OCI-LY1 (cell line): ENCODE results near the gene OGA.

Source experiments
- H2AFZ ChIP-seq: fragments of 200-600 bp; sonication (generic), shearing (Covaris generic); 2 replicates; pipeline ENCODE4 v1.6.0; 2014; ENCODE audit warnings: antibody characterized with exemption, mild to moderate bottlenecking, low read length
- H3F3A ChIP-seq: fragments of 200-600 bp; sonication (generic), shearing (Covaris generic); 2 replicates; pipeline ENCODE4 v1.6.0; 2014; ENCODE audit warnings: mild to moderate bottlenecking, antibody characterized with exemption, low read length, moderate library complexity; ENCODE audit not compliant: insufficient read depth
- H3K27ac ChIP-seq: fragments of 200-600 bp; sonication (generic); 2 replicates; pipeline ENCODE4 v1.5.1; 2014; ENCODE audit warnings: low read length, mixed run types, mild to moderate bottlenecking, low read depth; ENCODE audit not compliant: poor library complexity, severe bottlenecking
- H3K27me3 ChIP-seq: fragments of 200-600 bp; sonication (generic); 2 replicates; pipeline ENCODE4 v1.6.0; 2014; ENCODE audit warnings: antibody characterized with exemption, mild to moderate bottlenecking, low read length, moderate library complexity; ENCODE audit not compliant: insufficient read depth
- H3K36me3 ChIP-seq: fragments of 200-600 bp; sonication (generic); 2 replicates; pipeline ENCODE4 v1.6.1; 2014; ENCODE audit warnings: mild to moderate bottlenecking, antibody characterized with exemption, low read length, moderate library complexity, mixed read lengths; ENCODE audit not compliant: insufficient read depth
- H3K4me1 ChIP-seq: fragments of 200-600 bp; sonication (generic); 2 replicates; pipeline ENCODE4 v1.5.1; 2014; ENCODE audit warnings: mild to moderate bottlenecking, low read length, moderate library complexity; ENCODE audit not compliant: insufficient read depth, severe bottlenecking
- H3K4me2 ChIP-seq: fragments of 200-600 bp; sonication (generic), shearing (Covaris generic); 2 replicates; pipeline ENCODE4 v1.6.1; 2014; ENCODE audit warnings: low read length
- H3K4me3 ChIP-seq: fragments of 200-600 bp; sonication (generic); 2 replicates; pipeline ENCODE4 v1.5.1; 2014; ENCODE audit warnings: low read length, low read depth, mild to moderate bottlenecking, mixed read lengths; ENCODE audit not compliant: poor library complexity, severe bottlenecking
- H3K79me2 ChIP-seq: fragments of 200-600 bp; shearing (Covaris generic); 2 replicates; pipeline ENCODE4 v1.6.1; 2016; ENCODE audit warnings: mixed run types, low read length, mixed read lengths; ENCODE audit not compliant: insufficient read depth
- H3K9ac ChIP-seq: fragments of 200-600 bp; sonication (generic), shearing (Covaris generic); 2 replicates; pipeline ENCODE4 v1.6.1; 2014; ENCODE audit warnings: mild to moderate bottlenecking, low read length, mixed read lengths
- H3K9me2 ChIP-seq: fragments of 200-600 bp; sonication (generic), shearing (Covaris generic); 2 replicates; pipeline ENCODE4 v1.6.1; 2014; ENCODE audit warnings: low read depth, mild to moderate bottlenecking, low read length, mixed read lengths
- H3K9me3 ChIP-seq: fragments of 200-600 bp; shearing (Covaris generic); 2 replicates; pipeline ENCODE4 v1.6.1; 2014; ENCODE audit warnings: low read length, mixed read lengths
- H4K20me1 ChIP-seq: fragments of 200-600 bp; sonication (generic), shearing (Covaris generic); 2 replicates; pipeline ENCODE4 v1.6.0; 2016; ENCODE audit warnings: mild to moderate bottlenecking, low read length; ENCODE audit not compliant: insufficient read depth
- CTCF ChIP-seq: fragments of 200-600 bp; sonication (generic), shearing (Covaris generic); IDR thresholded peaks from 2 replicates; pipeline ENCODE4 v1.5.1; 2017; ENCODE audit warnings: mild to moderate bottlenecking, antibody characterized with exemption, low read length, moderate library complexity, mixed read lengths
- EZH2 ChIP-seq: fragments of 200-600 bp; sonication (generic), shearing (Covaris generic); IDR thresholded peaks from 2 replicates; pipeline ENCODE4 v1.8.0; 2017; ENCODE audit warnings: borderline replicate concordance, mixed run types, mild to moderate bottlenecking, antibody characterized with exemption, low read length, moderate library complexity, mixed read lengths

Gene OGA

DNA sequence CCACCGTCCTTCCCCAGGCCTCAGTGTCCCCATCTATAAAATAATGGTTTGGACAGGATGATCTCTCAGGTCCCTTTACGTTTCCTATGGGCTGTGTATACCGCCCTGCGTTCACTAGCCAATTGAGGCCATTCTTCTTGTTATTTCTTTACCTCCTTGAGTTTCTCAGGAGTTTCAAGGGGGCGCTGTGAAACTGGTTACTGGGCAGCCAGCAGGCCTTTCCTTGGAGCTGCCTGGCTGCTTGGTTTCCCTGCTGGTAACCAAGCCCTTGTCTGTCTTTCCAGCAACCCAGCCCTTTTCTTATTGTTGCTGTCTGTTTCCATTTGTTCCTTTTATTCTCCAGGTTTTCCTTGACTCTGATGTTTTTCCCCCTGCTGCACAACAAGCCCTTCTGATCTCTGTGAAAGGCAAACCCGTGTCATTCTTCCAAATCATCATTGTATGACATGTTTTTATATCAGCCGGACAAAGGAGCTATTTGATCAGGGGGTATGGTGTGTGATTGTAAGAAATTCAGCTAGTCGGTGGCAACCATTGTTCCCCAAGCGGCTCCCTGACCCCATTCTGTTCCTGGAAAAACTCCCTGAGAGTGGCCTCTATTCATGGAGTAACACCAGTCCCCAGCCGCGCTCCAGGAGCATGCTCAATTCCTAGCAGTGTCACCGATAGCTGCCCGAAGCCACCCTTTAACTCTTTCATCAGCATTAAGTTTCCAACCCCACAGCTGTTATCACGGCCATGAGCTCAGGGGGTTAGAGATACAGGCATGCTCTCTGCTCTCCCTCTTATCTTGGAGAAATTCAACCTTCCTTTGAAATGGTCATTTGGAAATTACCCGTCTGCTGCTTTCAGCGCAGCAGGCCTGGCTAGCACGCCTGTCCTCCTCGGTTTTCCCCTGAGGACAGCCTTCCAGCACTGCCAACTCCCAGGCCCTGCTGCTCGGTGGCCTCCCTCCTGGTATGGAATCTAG is 68.9 kb downstream of the OGA start:
- Histone ChIP-seq H3K4me3 (no peak overlapping the region), H3K9me2 (no peaks in the 10 kb centered on the region), H3K27ac (no peak overlapping the region), H3K4me1 (no peaks in the 10 kb centered on the region), H3K79me2 (no peaks in the 10 kb centered on the region), H3F3A (no peaks in the 10 kb centered on the region), H4K20me1 (no peaks in the 10 kb centered on the region), H3K27me3 (no peaks in the 10 kb centered on the region; the same call in 1 of the 2 replicates), H3K9ac (no peak overlapping the region), H3K4me2 (no peak overlapping the region), H3K9me3 (no peaks in the 10 kb centered on the region), H2AFZ (no peak overlapping the region), H3K36me3 (no peaks in the 10 kb centered on the region)
- TF ChIP-seq CTCF (no peak), EZH2 (no peak)

- H3K79me2 ChIP-seq: no peaks in the 10 kb centered on the region
- no peaks in the 10 kb centered on the region for H3K9me3 ChIP-seq
- H3K9me2 ChIP-seq: no peaks in the 10 kb centered on the region
- H3K4me1 ChIP-seq: no peaks in the 10 kb centered on the region
- TF ChIP-seq CTCF (no peak), EZH2 (no peak)
- H3F3A ChIP-seq: no peaks in the 10 kb centered on the region
- no peaks in the 10 kb centered on the region; the same call in 1 of the 2 replicates for H3K27me3 ChIP-seq
- H3K4me3 ChIP-seq: no peak overlapping the region
- no peak overlapping the region for H3K9ac ChIP-seq
- H3K27ac ChIP-seq: no peak overlapping the region
- H2AFZ ChIP-seq: no peak overlapping the region
- no peaks in the 10 kb centered on the region for H3K36me3 ChIP-seq
- no peaks in the 10 kb centered on the region for H4K20me1 ChIP-seq
- no peak overlapping the region for H3K4me2 ChIP-seq
Observed at GRCh38 chr10:101748496-101748895, 69.7 kb downstream of the OGA start.

DNA sequence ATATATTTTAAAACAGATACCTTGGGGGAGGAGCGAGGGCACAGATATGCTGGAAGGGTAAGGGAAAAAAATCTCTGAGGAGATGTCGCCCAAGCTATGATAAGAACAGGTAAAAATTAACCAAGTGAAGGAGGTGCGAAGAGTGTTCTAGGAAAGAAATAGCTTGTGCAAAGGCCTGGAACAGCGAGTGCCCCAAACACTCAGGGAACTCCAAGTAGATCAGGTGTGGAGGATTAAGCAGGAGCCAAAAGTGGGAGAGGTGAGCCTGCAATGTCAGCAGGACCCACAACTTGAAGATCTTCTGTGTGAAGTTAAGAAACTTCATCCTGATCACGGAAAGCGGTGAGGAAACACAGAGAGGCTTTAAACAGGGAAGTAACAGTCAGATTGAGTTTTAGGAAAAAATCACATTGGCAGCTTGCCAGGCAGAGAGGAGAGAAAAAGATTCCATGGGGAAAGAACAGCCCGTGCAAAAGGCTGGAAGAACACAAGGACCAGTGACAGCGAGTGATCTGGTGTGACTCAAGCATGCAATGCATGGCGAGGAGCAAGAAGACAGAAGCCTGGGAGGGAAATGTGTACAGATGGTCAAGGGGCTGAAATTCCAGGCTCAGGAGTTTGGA is 73.1 kb downstream of the OGA start:
- no peaks in the 10 kb centered on the region for H3K9me3 ChIP-seq
- no peaks in the 10 kb centered on the region for H3K79me2 ChIP-seq
- no peak overlapping the region for H3K27ac ChIP-seq
- H2AFZ ChIP-seq: no peak overlapping the region
- no peaks in the 10 kb centered on the region; the same call in 1 of the 2 replicates for H3K27me3 ChIP-seq
- no peaks in the 10 kb centered on the region for H3K4me1 ChIP-seq
- H4K20me1 ChIP-seq: no peaks in the 10 kb centered on the region
- TF ChIP-seq CTCF (no peak), EZH2 (no peak)
- no peaks in the 10 kb centered on the region for H3K36me3 ChIP-seq
- H3K9me2 ChIP-seq: no peaks in the 10 kb centered on the region
- H3K9ac ChIP-seq: no peak overlapping the region
- no peak overlapping the region for H3K4me2 ChIP-seq
- H3F3A ChIP-seq: no peaks in the 10 kb centered on the region
- no peak overlapping the region for H3K4me3 ChIP-seq
